Hepatocyte (in vitro differentiated cells): Measurements from ENCODE around the gene TOP2A. TPM values are rescaled to one million over a fixed set of nuclear protein-coding genes. Genes with fewer than 3 reads are reported as not detected.

ENCODE experiments used
- DNase-seq: peaks from one replicate; pipeline ENCODE4 v3.0.0-alpha.2; 2016; ENCODE audit warnings: low spot score
- H2AFZ ChIP-seq: fragments of 200-600 bp; sonication (generic); 2 replicates; pipeline ENCODE4 v1.6.0; 2016; ENCODE audit warnings: antibody characterized with exemption, mild to moderate bottlenecking
- H3K27ac ChIP-seq: fragments of 200-600 bp; sonication (generic); 2 replicates; pipeline ENCODE4 v1.5.1; 2016; ENCODE audit warnings: mild to moderate bottlenecking
- H3K27me3 ChIP-seq: fragments of 200-600 bp; sonication (generic); 2 replicates; pipeline ENCODE4 v1.6.1; 2016
- H3K36me3 ChIP-seq: fragments of 200-600 bp; sonication (generic); replicated peaks from 2 replicates; pipeline ENCODE4 v1.5.1; 2016; ENCODE audit warnings: low read depth; ENCODE audit not compliant: insufficient read depth
- H3K4me1 ChIP-seq: fragments of 200-600 bp; sonication (generic); 2 replicates; pipeline ENCODE4 v1.5.1; 2016; ENCODE audit warnings: mild to moderate bottlenecking, moderate library complexity; ENCODE audit not compliant: insufficient read depth
- H3K4me2 ChIP-seq: fragments of 200-600 bp; sonication (generic); 2 replicates; pipeline ENCODE4 v1.6.0; 2016
- H3K4me3 ChIP-seq: fragments of 200-600 bp; sonication (generic); 2 replicates; pipeline ENCODE4 v1.5.1; 2016; ENCODE audit warnings: mild to moderate bottlenecking
- H3K79me2 ChIP-seq: fragments of 200-600 bp; sonication (generic); 2 replicates; pipeline ENCODE4 v1.6.0; 2017; ENCODE audit warnings: mild to moderate bottlenecking
- H3K9me2 ChIP-seq: fragments of 200-600 bp; sonication (generic); replicated peaks from 2 replicates; pipeline ENCODE4 v1.6.0; 2017; ENCODE audit warnings: mild to moderate bottlenecking; ENCODE audit not compliant: insufficient read depth
- H3K9me3 ChIP-seq: fragments of 200-600 bp; sonication (generic); 2 replicates; pipeline ENCODE4 v1.5.1; 2016; ENCODE audit warnings: low read depth, mild to moderate bottlenecking
- H4K20me1 ChIP-seq: fragments of 200-600 bp; sonication (generic); 2 replicates; pipeline ENCODE4 v1.6.0; 2016; ENCODE audit warnings: mild to moderate bottlenecking; ENCODE audit not compliant: insufficient read depth, poor library complexity, severe bottlenecking
- CTCF ChIP-seq: fragments of 200-600 bp; sonication (generic); IDR thresholded peaks from 2 replicates; pipeline ENCODE4 v1.5.1; 2016; ENCODE audit warnings: antibody characterized with exemption, mild to moderate bottlenecking; ENCODE audit not compliant: poor library complexity
- EZH2 ChIP-seq: fragments of 200-600 bp; sonication (generic); IDR thresholded peaks from 2 replicates; pipeline ENCODE4 v1.6.1; 2016; ENCODE audit warnings: antibody characterized with exemption, mild to moderate bottlenecking, borderline replicate concordance
- EZH2phosphoT487 ChIP-seq: fragments of 200-600 bp; sonication (generic); IDR thresholded peaks from one replicate; pipeline ENCODE4 v1.6.1; 2018; ENCODE audit warnings: antibody characterized with exemption, mild to moderate bottlenecking, low read depth, moderate library complexity; ENCODE audit not compliant: unreplicated experiment, severe bottlenecking
- WGBS: methylation state at CpG from one replicate; pipeline ENCODE4 v1.1.6; 2016; ENCODE audit warnings: low lambda C conversion rate; ENCODE audit errors: missing lambda C conversion rate; 5-methylcytosine and 5-hydroxymethylcytosine counted together
- polyA plus RNA-seq: library from polyadenylated mRNA; unstranded; fragments of >200 nt; fragmentation: Nextera tagmentation; extraction: Ambion mirVana; gene quantifications from 2 replicates; pipeline ENCODE4 v1.2.1, GENCODE V29; 2016
- total RNA-seq: library from RNA; depleted of rRNA; stranded (reverse); fragments of >200 nt; gene quantifications from 2 replicates; pipeline ENCODE4 v1.2.3, GENCODE V29; 2014

The TOP2A gene
- total and polyA plus RNA-seq, 2 experiments from 2014 or later = 21.3 to 37.4 TPM

- H3K4me1 ChIP-seq = peaks cover 4% of the 10 kb centered on the region
- no peaks in the 10 kb centered on the region for H3K36me3 ChIP-seq
- peak; percentile 93 for TF ChIP-seq CTCF
- no peak for TF ChIP-seq EZH2phosphoT487
- no peaks in the 10 kb centered on the region for H3K9me2 ChIP-seq
- H3K9me3 ChIP-seq = no peaks in the 10 kb centered on the region
- H3K27me3 ChIP-seq = peaks cover 4% of the 10 kb centered on the region
- H2AFZ ChIP-seq = peak overlapping the region; percentile 20
- WGBS = 13% methylated on average over 16 of the region's 17 CpGs
- H3K27ac ChIP-seq = peak overlapping the region; percentile 17
- peak; percentile 93 for DNase-seq
- H3K4me3 ChIP-seq = no peak overlapping the region
- H4K20me1 ChIP-seq = no peaks in the 10 kb centered on the region
- H3K4me2 ChIP-seq = peak overlapping the region; percentile 70
- H3K79me2 ChIP-seq = no peaks in the 10 kb centered on the region
These were observed 59.2 kb downstream of the TOP2A start for GRCh38 chr17:40358323-40359038.

GRCh38 chr17:40356990-40357881 lies 60.5 kb downstream of the TOP2A start:
- TF ChIP-seq EZH2phosphoT487 (no peak), CTCF (no peak), EZH2 (no peak)
- Histone ChIP-seq H3K9me3 (no peaks in the 10 kb centered on the region), H3K9me2 (no peaks in the 10 kb centered on the region), H3K27ac (no peak overlapping the region), H4K20me1 (no peaks in the 10 kb centered on the region), H2AFZ (no peak overlapping the region), H3K4me2 (no peak overlapping the region), H3K27me3 (peaks cover 4% of the 10 kb centered on the region), H3K4me3 (no peak overlapping the region), H3K79me2 (no peaks in the 10 kb centered on the region), H3K4me1 (peaks cover 5% of the 10 kb centered on the region), H3K36me3 (no peaks in the 10 kb centered on the region)
- no peak for DNase-seq
- 91% methylated on average over 12 of the region's 19 CpGs for WGBS

GRCh38 chr17:40355804-40356758 lies 61.6 kb downstream of the TOP2A start:
- Histone ChIP-seq H2AFZ (no peak overlapping the region), H3K4me1 (peaks cover 15% of the 10 kb centered on the region), H3K79me2 (peaks cover under 1% of the 10 kb centered on the region), H3K4me2 (no peak overlapping the region), H3K9me2 (no peaks in the 10 kb centered on the region), H3K27ac (no peak overlapping the region), H3K9me3 (no peaks in the 10 kb centered on the region), H3K27me3 (peaks cover 4% of the 10 kb centered on the region), H4K20me1 (peaks cover under 1% of the 10 kb centered on the region), H3K36me3 (no peaks in the 10 kb centered on the region), H3K4me3 (no peak overlapping the region)
- no peak for DNase-seq
- WGBS = 85% methylated on average over 12 of the region's 33 CpGs
- TF ChIP-seq EZH2 (no peak), EZH2phosphoT487 (no peak), CTCF (no peak)
